GM13976 (cell line): ENCODE results near the gene KCNQ1.

Experiments used
- DNase-seq: peaks from one replicate; pipeline ENCODE4 v3.0.0; 2012; ENCODE audit warnings: low spot score
- CTCF ChIP-seq: IDR thresholded peaks from 2 replicates; pipeline ENCODE4 v1.5.1; 2012; ENCODE audit warnings: borderline replicate concordance, mild to moderate bottlenecking; ENCODE audit not compliant: insufficient read depth; ENCODE audit errors: extremely low read depth, missing control alignments, control extremely low read depth
- in situ Hi-C: fragments of 300-500 bp; cut with MboI; formaldehyde crosslinking; loops from one replicate; pipeline ENCODE4 v1.12.0; 2022; ENCODE audit warnings: low sequenced_read_pairs, mixed read lengths, inconsistent platforms; ENCODE audit not compliant: unreplicated experiment

KCNQ1 gene

GRCh38 chr11:2581931-2582350 lies 137.1 kb downstream of the KCNQ1 start:
- in situ Hi-C loops = no loop called here
- TF ChIP-seq CTCF = no peak
- DNase-seq = no peak

GRCh38 chr11:2582351-2582945 lies 137.6 kb downstream of the KCNQ1 start:
- in situ Hi-C loops = no loop called here
- DNase-seq = no peak
- no peak for TF ChIP-seq CTCF

GRCh38 chr11:2582946-2583604 lies 138.3 kb downstream of the KCNQ1 start:
- in situ Hi-C loops = no loop called here

GRCh38 chr11:2583605-2583958 lies 138.8 kb downstream of the KCNQ1 start:
- no peak for DNase-seq
- no peak for TF ChIP-seq CTCF
- in situ Hi-C loops = no loop called here

More at GRCh38 chr11:2582946-2583604, 138.3 kb downstream of the KCNQ1 start:
- TF ChIP-seq CTCF = no peak
- DNase-seq = no peak

DNA sequence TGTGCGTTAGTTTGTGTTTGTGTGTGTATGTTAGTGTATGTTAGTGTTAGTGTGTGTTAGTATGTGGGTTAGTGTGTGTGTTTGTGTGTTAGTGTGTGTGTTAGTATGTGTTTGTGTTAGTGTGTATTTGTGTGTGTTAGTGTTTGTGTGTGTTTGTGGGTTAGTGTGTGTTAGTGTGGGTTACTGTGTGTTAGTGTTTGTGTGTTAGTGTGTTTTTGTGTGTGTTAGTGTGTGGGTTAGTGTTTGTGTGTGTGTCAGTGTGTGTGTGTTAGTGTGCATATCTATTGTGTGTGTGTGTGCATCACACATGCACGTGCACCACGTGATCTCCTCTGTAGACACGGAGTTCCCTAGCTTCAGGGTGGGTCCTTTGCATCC lies 139.6 kb downstream of the KCNQ1 start:
- no peak for TF ChIP-seq CTCF
- in situ Hi-C loops = no loop called here
- no peak for DNase-seq

DNA sequence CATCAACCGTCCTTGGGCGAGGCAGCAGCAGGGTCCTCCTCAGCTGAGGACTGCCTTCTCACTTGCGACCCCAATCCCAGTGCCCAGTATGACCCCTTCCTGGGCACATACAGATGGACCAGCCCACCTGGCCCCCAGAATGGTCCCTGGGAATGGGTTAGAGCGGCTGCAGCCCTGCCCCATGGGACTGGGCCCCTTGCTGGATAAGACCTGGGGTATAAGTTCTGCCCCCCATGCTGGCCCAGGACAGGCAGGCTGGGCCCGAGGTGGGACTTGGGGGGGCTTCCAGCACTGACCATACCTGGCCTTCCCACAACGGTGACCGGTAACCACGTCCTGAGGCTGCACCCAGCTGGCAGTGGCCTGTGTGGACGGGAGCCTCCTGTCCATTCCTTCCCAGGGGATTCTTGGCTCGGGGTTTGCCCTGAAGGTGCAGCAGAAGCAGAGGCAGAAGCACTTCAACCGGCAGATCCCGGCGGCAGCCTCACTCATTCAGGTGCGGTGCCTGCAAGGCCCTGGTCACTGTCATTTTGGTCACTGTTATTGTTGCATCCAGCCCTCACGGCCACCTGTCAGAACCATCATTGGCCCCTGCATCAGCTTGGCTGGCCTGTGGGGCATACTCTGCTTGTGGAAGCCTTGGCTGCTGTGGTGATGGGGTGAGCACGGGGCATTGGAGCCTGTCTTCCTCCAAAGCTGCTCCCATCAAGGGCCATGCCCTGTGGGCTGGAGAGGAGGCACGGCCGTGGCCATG lies 140.2 kb downstream of the KCNQ1 start:
- TF ChIP-seq CTCF = no peak
- peak; percentile 19 for DNase-seq
- in situ Hi-C loops = no loop called here
